IMR-90 (cell line): ENCODE measurements around the gene RPS25. TPM values are rescaled to one million over a fixed set of nuclear protein-coding genes. Genes with fewer than 3 reads are reported as not detected.
A peak's percentile ranks its signal among the peaks of the same experiment; 100 is the strongest.

Experiments used
- ATAC-seq: fragments of 200-7000 bp; cut with Tn5 transposase; 2 replicates; pipeline ENCODE4 v1.9.1; 2020; ENCODE audit warnings: low read depth, mild to moderate bottlenecking, moderate library complexity
- BruUV-seq: library from RNA; stranded (reverse); fragments of 400-500 nt; replicated peaks from 2 replicates; lab custom pipeline; 2021; lab: Mats Ljungman, UMichigan
- CTCF ChIA-PET: fragments of 300-600 bp; formaldehyde crosslinking; extraction: SDS; loops from one replicate; lab custom pipeline; 2021; ENCODE audit warnings: antibody characterized with exemption; lab: Yijun Ruan, JAX
- POLR2A ChIA-PET: fragments of 300-600 bp; sonication (Branson Sonifier 250); formaldehyde crosslinking; loops from one replicate; lab custom pipeline; 2022; ENCODE audit warnings: antibody characterized with exemption; ENCODE audit not compliant: unreplicated experiment; lab: Charles Lee
- DNase-seq: peaks from one replicate; pipeline ENCODE4 v3.0.0; 2013
- H2AFZ ChIP-seq: replicated peaks from 2 replicates; pipeline ENCODE3; 2013; ENCODE audit warnings: low read length, mild to moderate bottlenecking; ENCODE audit not compliant: poor library complexity
- H2AK5ac ChIP-seq: 2 replicates; pipeline ENCODE4 v1.6.1; 2013; ENCODE audit warnings: low read depth, low read length, inconsistent platforms
- H2AK9ac ChIP-seq: replicated peaks from 2 replicates; pipeline ENCODE3; 2013; ENCODE audit warnings: mild to moderate bottlenecking, low read depth, low read length, moderate library complexity; ENCODE audit not compliant: poor library complexity
- H2BK120ac ChIP-seq: 2 replicates; pipeline ENCODE4 v1.6.1; 2013; ENCODE audit warnings: low read depth, low read length, inconsistent platforms
- H2BK15ac ChIP-seq: 3 replicates; pipeline ENCODE4 v1.6.1; 2013; ENCODE audit warnings: low read depth, low read length, inconsistent platforms
- H2BK20ac ChIP-seq: 2 replicates; pipeline ENCODE4 v1.6.1; 2013; ENCODE audit warnings: low read depth, mild to moderate bottlenecking, inconsistent platforms, low read length, moderate library complexity
- H2BK5ac ChIP-seq: 2 replicates; pipeline ENCODE4 v1.6.1; 2013; ENCODE audit warnings: mild to moderate bottlenecking, low read depth, low read length, inconsistent platforms; ENCODE audit not compliant: poor library complexity, severe bottlenecking
- H3K14ac ChIP-seq: replicated peaks from 2 replicates; pipeline ENCODE4 v1.6.1; 2013; ENCODE audit warnings: low read depth, low read length, inconsistent platforms
- H3K18ac ChIP-seq: 2 replicates; pipeline ENCODE4 v1.6.1; 2013; ENCODE audit warnings: low read depth, low read length, control low read depth
- H3K23ac ChIP-seq: 2 replicates; pipeline ENCODE4 v1.6.1; 2013; ENCODE audit warnings: low read depth, low read length, inconsistent platforms
- H3K27ac ChIP-seq: 2 replicates; pipeline ENCODE4 v1.5.1; 2013; ENCODE audit warnings: mild to moderate bottlenecking, control low read depth, low read length; ENCODE audit not compliant: insufficient read depth
- H3K27me3 ChIP-seq: 2 replicates; pipeline ENCODE4 v1.6.1; 2013; ENCODE audit warnings: low read length; ENCODE audit not compliant: control insufficient read depth, insufficient read depth
- H3K36me3 ChIP-seq: 2 replicates; pipeline ENCODE4 v1.6.1; 2013; ENCODE audit warnings: low read length, mixed read lengths; ENCODE audit not compliant: control insufficient read depth, insufficient read depth
- H3K4ac ChIP-seq: 2 replicates; pipeline ENCODE4 v1.6.1; 2013; ENCODE audit warnings: low read depth, low read length, inconsistent platforms
- H3K4me1 ChIP-seq: 2 replicates; pipeline ENCODE4 v1.6.1; 2013; ENCODE audit warnings: low read length, mixed read lengths; ENCODE audit not compliant: control insufficient read depth, insufficient read depth
- H3K4me2 ChIP-seq: 2 replicates; pipeline ENCODE4 v1.6.1; 2013; ENCODE audit warnings: low read depth, mild to moderate bottlenecking, control low read depth, low read length, moderate library complexity
- H3K4me3 ChIP-seq: 2 replicates; pipeline ENCODE4 v1.5.1; 2013; ENCODE audit warnings: low read depth, mild to moderate bottlenecking, control low read depth, low read length, moderate library complexity; ENCODE audit not compliant: insufficient read depth
- H3K56ac ChIP-seq: 2 replicates; pipeline ENCODE4 v1.6.1; 2013; ENCODE audit warnings: low read length, inconsistent platforms; ENCODE audit not compliant: insufficient read depth; ENCODE audit errors: extremely low read depth
- H3K79me1 ChIP-seq, 2 experiments: 2 replicates each; pipeline ENCODE4 v1.6.1; 2013; ENCODE audit warnings: low read length in 2 of 2, inconsistent platforms in 1 of 2, low read depth in 1 of 2
- H3K9ac ChIP-seq: 2 replicates; pipeline ENCODE4 v1.6.1; 2013; ENCODE audit warnings: low read depth, low read length, control low read depth
- H3K9me1 ChIP-seq: 2 replicates; pipeline ENCODE4 v1.6.1; 2013; ENCODE audit warnings: low read length, inconsistent platforms; ENCODE audit not compliant: insufficient read depth
- H3K9me3 ChIP-seq: 2 replicates; pipeline ENCODE4 v1.6.1; 2013; ENCODE audit warnings: low read length; ENCODE audit not compliant: control insufficient read depth, insufficient read depth
- H4K20me1 ChIP-seq: 2 replicates; pipeline ENCODE4 v1.6.1; 2013; ENCODE audit warnings: low read length, inconsistent platforms; ENCODE audit not compliant: insufficient read depth
- H4K5ac ChIP-seq: 2 replicates; pipeline ENCODE4 v1.6.1; 2013; ENCODE audit warnings: mild to moderate bottlenecking, low read depth, low read length, control low read depth
- H4K8ac ChIP-seq, 2 experiments: 2 replicates each; pipeline ENCODE4 v1.6.1; 2013; ENCODE audit warnings: low read depth in 2 of 2, low read length in 2 of 2, control low read depth in 1 of 2, inconsistent platforms in 1 of 2
- H4K91ac ChIP-seq: 2 replicates; pipeline ENCODE4 v1.6.1; 2013; ENCODE audit warnings: low read depth, low read length, inconsistent platforms; ENCODE audit not compliant: insufficient read depth
- POLR2A ChIP-seq: IDR thresholded peaks from 2 replicates; pipeline ENCODE4 v1.6.1; 2012; ENCODE audit warnings: mild to moderate bottlenecking, low read depth, low read length
- SMC3 ChIP-seq: fragments of 150-350 bp; IDR thresholded peaks from 2 replicates; pipeline ENCODE4 v1.6.1; 2016; ENCODE audit warnings: low read depth, mild to moderate bottlenecking, antibody characterized with exemption, low read length, moderate library complexity
- WGBS, 2 experiments: methylation state at CpG; one replicate each; pipeline versions ENCODE4 v1.1.5 to v1.1.7; 2013; ENCODE audit warnings: missing lambda C conversion rate in 2 of 2; ENCODE audit not compliant: insufficient read length in 1 of 2; ENCODE audit errors: extremely low coverage in 2 of 2; 5-methylcytosine and 5-hydroxymethylcytosine counted together
- dilution Hi-C: fragments of 300-500 bp; cut with HindIII; formaldehyde crosslinking; loops from one replicate; pipeline ENCODE4 v1.14.3; 2018; ENCODE audit warnings: low sequenced_read_pairs; ENCODE audit not compliant: unreplicated experiment
- in situ Hi-C: fragments of 300-500 bp; cut with MboI; formaldehyde crosslinking; loops from 3 replicates; pipeline ENCODE4 v1.14.3; 2019; ENCODE audit warnings: low sequenced_read_pairs, inconsistent platforms, mixed read lengths
- intact Hi-C: fragments of 100-400 bp; cut with micrococcal nuclease; formaldehyde crosslinking; loops from 2 replicates; pipeline ENCODE4 v1.10.0; 2022
- polyA plus RNA-seq, 3 experiments: library from polyadenylated mRNA; depleted of rRNA; stranded (reverse); fragments of >200 nt; gene quantifications; 2 replicates each; pipeline ENCODE4 v1.2.3, GENCODE V29; 2012; ENCODE audit warnings: low replicate concordance in 1 of 3
- total RNA-seq: library from RNA; depleted of rRNA; stranded (reverse); fragments of >200 nt; gene quantifications from 2 replicates; pipeline ENCODE4 v1.2.3, GENCODE V29; 2012

RPS25 gene
- total and polyA plus RNA-seq, 2 of the 4 experiments (the other 2 are of a cell fraction): 727 to 905 TPM

DNA sequence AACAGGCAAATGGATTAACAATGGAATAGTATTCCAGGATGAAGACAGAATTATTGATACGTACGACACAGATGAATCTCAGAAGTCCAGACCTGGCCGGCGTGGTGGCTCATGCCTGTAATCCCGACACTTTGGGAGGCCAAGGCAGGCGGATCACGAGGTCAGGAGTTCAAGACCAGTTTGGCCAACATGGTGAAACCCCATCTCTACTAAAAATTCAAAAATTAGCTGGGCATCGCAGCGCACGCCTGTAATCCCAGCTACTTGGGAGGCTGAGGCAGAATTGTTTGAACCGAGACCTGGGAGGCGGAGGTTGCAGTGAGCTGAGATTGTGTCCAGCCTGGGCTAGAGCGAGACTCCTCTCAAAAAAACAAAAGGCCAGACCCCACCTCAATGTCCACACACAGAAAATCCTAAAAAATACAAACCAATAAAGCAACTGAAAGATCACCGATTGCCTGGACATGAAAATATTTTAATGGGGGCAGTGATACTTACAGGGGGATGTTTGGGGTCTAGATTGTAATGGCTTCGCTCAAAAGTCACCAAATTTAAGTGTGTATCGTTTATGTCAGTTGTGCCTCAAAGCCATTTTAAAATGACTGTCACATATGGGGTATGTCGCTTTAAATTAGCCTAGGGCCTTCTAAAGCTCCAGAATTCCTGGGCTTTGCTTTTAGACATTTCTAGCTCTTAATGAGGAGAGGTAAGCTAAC is 3.8 kb downstream of the RPS25 start:
- no peaks in the 10 kb centered on the region for H3K27me3 ChIP-seq
- no peak overlapping the region for H3K14ac ChIP-seq
- ChIA-PET CTCF (interaction anchor here (0.6 kb wide), 1 partner anchor 314 kb away, joined by 5 read pairs; no protein-coding TSS in a partner anchor), POLR2A (interaction anchor here (0.6 kb wide), 1 partner anchor 455 kb away, joined by 8 read pairs; no protein-coding TSS in a partner anchor)
- no peak overlapping the region for H2AK9ac ChIP-seq
- H2BK20ac ChIP-seq: no peak overlapping the region
- H3K4me1 ChIP-seq: peaks cover 1% of the 10 kb centered on the region; the same call in 1 of the 2 replicates
- H4K20me1 ChIP-seq: peaks cover 33% of the 10 kb centered on the region
- TF ChIP-seq POLR2A: peak; percentile 20; the same call in 1 of the 2 replicates
- no peak for TF ChIP-seq SMC3
- no TSS peak for BruUV-seq
- H4K91ac ChIP-seq: no peak overlapping the region
- dilution Hi-C loops: no loop called here
- H3K27ac ChIP-seq: no peak overlapping the region
- no peak overlapping the region for H3K4me2 ChIP-seq
- intact Hi-C loops: no loop called here
- no peak overlapping the region for H2BK120ac ChIP-seq
- WGBS, 2 experiments: 100% methylated on average over 4 of the region's 17 CpGs; no CpG with 5 or more reads in 1 of the 2 experiments
- ATAC-seq (no peak), DNase-seq (no peak)
- H3K56ac ChIP-seq: no peak overlapping the region
- H4K8ac ChIP-seq: no peak overlapping the region
- H3K79me1 ChIP-seq: peaks cover 12 to 58% of the 10 kb centered on the region in 2 experiments; a peak in 2 of 4 replicates
- H3K9me1 ChIP-seq: no peaks in the 10 kb centered on the region
- no peak overlapping the region for H3K9ac ChIP-seq
- no peak overlapping the region for H3K18ac ChIP-seq
- H3K9me3 ChIP-seq: no peaks in the 10 kb centered on the region
- peaks cover 42% of the 10 kb centered on the region for H3K36me3 ChIP-seq
- H3K23ac ChIP-seq: no peak overlapping the region
- no peak overlapping the region for H2BK15ac ChIP-seq
- H2AK5ac ChIP-seq: no peak overlapping the region
- no peak overlapping the region for H3K4me3 ChIP-seq
- H3K4ac ChIP-seq: no peak overlapping the region
- no peak overlapping the region for H2AFZ ChIP-seq
- in situ Hi-C loops: no loop called here
- no peak overlapping the region for H4K5ac ChIP-seq
- no peak overlapping the region for H2BK5ac ChIP-seq
